Measurements from ENCODE around the gene PLOD3. TPM values are rescaled to one million over a fixed set of nuclear protein-coding genes. Genes with fewer than 3 reads are reported as not detected.

PLOD3 gene
- total and polyA plus RNA-seq, 3 experiments from 2014 or later: 23.1 to 45.4 (median 41.3) TPM

- no peaks in the 10 kb centered on the region for H3K36me3 ChIP-seq (ENCODE audit: insufficient read depth, low read length)
- DNase-seq: peak; percentile 97 to 99 (median 98)
- POLR2A ChIA-PET: interaction anchor here (1.6 to 2.4 kb wide), 2 partner anchors 8 to 34 kb away, joined by 12 to 13 read pairs; partner anchors contain the start of genes FIS1 and ZNHIT1
- Mint-ChIP-seq H3K9me3 (no peaks in the 10 kb centered on the region), H3K27ac (peak overlapping the region; percentile 88 to 100 (median 98)), H3K27me3 (peaks cover 3 to 8% of the 10 kb centered on the region in 2 donors), H3K4me3 (peak overlapping the region; percentile 95 to 100 (median 99)), H3K4me1 (peaks cover 26 to 40% (median 35%) of the 10 kb centered on the region in 3 donors), H3K36me3 (peaks cover 5 to 31% (median 8%) of the 10 kb centered on the region in 3 donors)
- H3K27me3 ChIP-seq (ENCODE audit: insufficient read depth, low read length, poor library complexity, severe bottlenecking): no peaks in the 10 kb centered on the region
- peak overlapping the region; percentile 100 for H3K4me3 ChIP-seq (ENCODE audit: low read length)
- H3K4me1 ChIP-seq (ENCODE audit: insufficient read depth, low read length): peaks cover 16% of the 10 kb centered on the region
- H3K9me3 ChIP-seq (ENCODE audit: low read length): no peaks in the 10 kb centered on the region
- peak overlapping the region; percentile 80 for H3K27ac ChIP-seq (ENCODE audit: low read depth, low read length)
- CTCF ChIA-PET: interaction anchor here (1.1 to 5.0 kb wide), 5 partner anchors 8 to 108 kb away, joined by 3 to 25 read pairs (median 8); partner anchors contain the start of genes FIS1, PLOD3 and ZNHIT1
These were observed 34.7 kb upstream of the PLOD3 start for GRCh38 chr7:101251871-101252659.

- peaks cover 0 to 3% of the 10 kb centered on the region in 2 donors for H3K27me3 Mint-ChIP-seq
- peaks cover 5 to 39% (median 8%) of the 10 kb centered on the region in 3 donors for H3K36me3 Mint-ChIP-seq
- Histone ChIP-seq H3K27ac (ENCODE audit: low read depth, low read length) (no peak overlapping the region), H3K9me3 (ENCODE audit: low read length) (no peaks in the 10 kb centered on the region), H3K36me3 (ENCODE audit: insufficient read depth, low read length) (no peaks in the 10 kb centered on the region), H3K27me3 (ENCODE audit: insufficient read depth, low read length, poor library complexity, severe bottlenecking) (no peaks in the 10 kb centered on the region), H3K4me1 (ENCODE audit: insufficient read depth, low read length) (peaks cover 24% of the 10 kb centered on the region), H3K4me3 (ENCODE audit: low read length) (no peak overlapping the region)
- ChIA-PET CTCF (interaction anchor here (1.5 to 2.3 kb wide), 2 partner anchors 32 to 33 kb away, joined by 5 to 8 read pairs; partner anchors contain the start of genes PLOD3 and ZNHIT1), POLR2A (no interaction called here)
- H3K9me3 Mint-ChIP-seq: no peaks in the 10 kb centered on the region
- peak overlapping the region in 6 of 8 donors; percentile 1 to 90 (median 46) for H3K27ac Mint-ChIP-seq
- H3K4me1 Mint-ChIP-seq: peaks cover 30 to 50% (median 42%) of the 10 kb centered on the region in 3 donors
- DNase-seq: no peak
- peak overlapping the region; percentile 43 to 100 (median 99) for H3K4me3 Mint-ChIP-seq
These were observed 32.9 kb upstream of the PLOD3 start for GRCh38 chr7:101250324-101250723.

- Mint-ChIP-seq H3K9me3 (no peaks in the 10 kb centered on the region), H3K27me3 (peaks cover 0 to 3% of the 10 kb centered on the region in 2 donors), H3K4me3 (peak overlapping the region in 1 of 7 donors; percentile 72)
These were observed 30.9 kb upstream of the PLOD3 start for GRCh38 chr7:101248276-101248675.

GRCh38 chr7:101245147-101245668 is 27.8 kb upstream of the PLOD3 start:
- DNase-seq: no peak
- H3K36me3 Mint-ChIP-seq: peaks cover 0 to 49% (median 4%) of the 10 kb centered on the region in 3 donors
- H3K4me1 Mint-ChIP-seq: peaks cover 33 to 63% (median 44%) of the 10 kb centered on the region in 3 donors
- peak overlapping the region; percentile 93 to 99 (median 97) for H3K27ac Mint-ChIP-seq
- peak overlapping the region; percentile 95 for H3K4me3 ChIP-seq (ENCODE audit: low read length)
- no peaks in the 10 kb centered on the region for H3K27me3 ChIP-seq (ENCODE audit: insufficient read depth, low read length, poor library complexity, severe bottlenecking)
- H3K27ac ChIP-seq (ENCODE audit: low read depth, low read length): peak overlapping the region; percentile 91
- H3K27me3 Mint-ChIP-seq: peaks cover 0 to 3% of the 10 kb centered on the region in 2 donors
- peak overlapping the region; percentile 97 to 99 (median 98) for H3K4me3 Mint-ChIP-seq
- H3K9me3 Mint-ChIP-seq: no peaks in the 10 kb centered on the region
- ChIA-PET POLR2A (interaction anchor here (0.9 to 2.5 kb wide), 3 partner anchors 8 to 80 kb away, joined by 4 to 28 read pairs (median 13); partner anchors contain the start of genes PLOD3, VGF and ZNHIT1), CTCF (interaction anchor here (1.9 to 4.0 kb wide), 6 partner anchors 8 to 101 kb away, joined by 9 to 69 read pairs (median 21); partner anchors contain the start of genes PLOD3 and ZNHIT1)
- no peaks in the 10 kb centered on the region for H3K9me3 ChIP-seq (ENCODE audit: low read length)
- peaks cover 27% of the 10 kb centered on the region for H3K4me1 ChIP-seq (ENCODE audit: insufficient read depth, low read length)
- H3K36me3 ChIP-seq (ENCODE audit: insufficient read depth, low read length): peaks cover 6% of the 10 kb centered on the region

More at GRCh38 chr7:101248276-101248675, 30.9 kb upstream of the PLOD3 start:
- Histone ChIP-seq H3K4me1 (ENCODE audit: insufficient read depth, low read length) (peaks cover 36% of the 10 kb centered on the region), H3K36me3 (ENCODE audit: insufficient read depth, low read length) (no peaks in the 10 kb centered on the region), H3K4me3 (ENCODE audit: low read length) (no peak overlapping the region), H3K9me3 (ENCODE audit: low read length) (no peaks in the 10 kb centered on the region), H3K27me3 (ENCODE audit: insufficient read depth, low read length, poor library complexity, severe bottlenecking) (no peaks in the 10 kb centered on the region), H3K27ac (ENCODE audit: low read depth, low read length) (no peak overlapping the region)
- H3K36me3 Mint-ChIP-seq: peaks cover 5 to 52% (median 8%) of the 10 kb centered on the region in 3 donors
- ChIA-PET CTCF (no interaction called here), POLR2A (no interaction called here)
- peaks cover 46 to 71% (median 60%) of the 10 kb centered on the region in 3 donors for H3K4me1 Mint-ChIP-seq
- DNase-seq: no peak
- peak overlapping the region in 3 of 8 donors; percentile 70 to 76 (median 75) for H3K27ac Mint-ChIP-seq

GRCh38 chr7:101244375-101245146 is 27.2 kb upstream of the PLOD3 start, which contains the start of gene FIS1:
Gene FIS1, minus strand, starts transcription at chr7:101245081. Its CDS starts 77 bp downstream, at chr7:101245004.
- ChIA-PET CTCF (interaction anchor here (0.7 to 4.0 kb wide), 17 partner anchors 9 to 369 kb away, joined by 3 to 69 read pairs (median 7); partner anchors contain the start of genes PLOD3, SRRT, VGF and ZNHIT1), POLR2A (interaction anchor here (0.5 to 2.5 kb wide), 6 partner anchors 8 to 777 kb away, joined by 3 to 28 read pairs (median 4); partner anchors contain the start of genes PLOD3, VGF and ZNHIT1)

GRCh38 chr7:101243646-101244374 is 26.4 kb upstream of the PLOD3 start:
- peak overlapping the region; percentile 93 to 99 (median 97) for H3K27ac Mint-ChIP-seq
- H3K4me3 ChIP-seq (ENCODE audit: low read length): peak overlapping the region; percentile 95
- CTCF ChIA-PET: interaction anchor here (0.7 to 4.0 kb wide), 18 partner anchors 9 to 368 kb away, joined by 3 to 69 read pairs (median 7); partner anchors contain the start of genes PLOD3, SRRT, VGF and ZNHIT1

More at GRCh38 chr7:101244375-101245146, 27.2 kb upstream of the PLOD3 start, which contains the start of gene FIS1:
- H3K27ac Mint-ChIP-seq: peak within 1 kb of the TSS; percentile 93 to 99 (median 97)
- peaks cover 12% of the 10 kb centered on the region for H3K36me3 ChIP-seq (ENCODE audit: insufficient read depth, low read length)
- peak; percentile 91 to 95 (median 92) for DNase-seq
- peak within 1 kb of the TSS; percentile 97 to 99 (median 98) for H3K4me3 Mint-ChIP-seq
- H3K9me3 ChIP-seq (ENCODE audit: low read length): no peaks in the 10 kb centered on the region
- H3K27me3 Mint-ChIP-seq: peaks cover 0 to 2% of the 10 kb centered on the region in 2 donors
- H3K27me3 ChIP-seq (ENCODE audit: insufficient read depth, low read length, poor library complexity, severe bottlenecking): no peaks in the 10 kb centered on the region
- H3K27ac ChIP-seq (ENCODE audit: low read depth, low read length): peak within 1 kb of the TSS; percentile 91
- H3K36me3 Mint-ChIP-seq: peaks cover 0 to 53% (median 4%) of the 10 kb centered on the region in 3 donors
- H3K9me3 Mint-ChIP-seq: no peaks in the 10 kb centered on the region
- peak within 1 kb of the TSS; percentile 95 for H3K4me3 ChIP-seq (ENCODE audit: low read length)
- H3K4me1 ChIP-seq (ENCODE audit: insufficient read depth, low read length): peaks cover 27% of the 10 kb centered on the region
- peaks cover 30 to 60% (median 40%) of the 10 kb centered on the region in 3 donors for H3K4me1 Mint-ChIP-seq

More at GRCh38 chr7:101243646-101244374, 26.4 kb upstream of the PLOD3 start:
- H3K4me1 ChIP-seq (ENCODE audit: insufficient read depth, low read length): peaks cover 27% of the 10 kb centered on the region
- POLR2A ChIA-PET: interaction anchor here (0.5 to 2.5 kb wide), 5 partner anchors 9 to 777 kb away, joined by 3 to 28 read pairs (median 4); partner anchors contain the start of genes PLOD3 and ZNHIT1
- DNase-seq: peak in 1 of 5 donors; percentile 6
- no peaks in the 10 kb centered on the region for H3K27me3 ChIP-seq (ENCODE audit: insufficient read depth, low read length, poor library complexity, severe bottlenecking)
- H3K4me1 Mint-ChIP-seq: peaks cover 30 to 58% (median 40%) of the 10 kb centered on the region in 3 donors
- H3K27me3 Mint-ChIP-seq: peaks cover 0 to 2% of the 10 kb centered on the region in 2 donors
- peaks cover 14% of the 10 kb centered on the region for H3K36me3 ChIP-seq (ENCODE audit: insufficient read depth, low read length)
- no peaks in the 10 kb centered on the region for H3K9me3 Mint-ChIP-seq
- H3K9me3 ChIP-seq (ENCODE audit: low read length): no peaks in the 10 kb centered on the region
- H3K36me3 Mint-ChIP-seq: peaks cover 0 to 56% (median 4%) of the 10 kb centered on the region in 3 donors
- H3K27ac ChIP-seq (ENCODE audit: low read depth, low read length): peak overlapping the region; percentile 91
- H3K4me3 Mint-ChIP-seq: peak overlapping the region; percentile 97 to 99 (median 98)
